Measurements from ENCODE around the gene ATP5F1B. TPM values are rescaled to one million over a fixed set of nuclear protein-coding genes. Genes with fewer than 3 reads are reported as not detected.

The ATP5F1B gene
- 100 to 1,000 TPM; 414 to 487 (median 449) TPM for total RNA-seq
- 1,000 to 10,000 TPM in 2 of 3 donors, 100 to 1,000 TPM in 1; 899 to 1,730 (median 1,188) TPM for polyA plus RNA-seq

DNA sequence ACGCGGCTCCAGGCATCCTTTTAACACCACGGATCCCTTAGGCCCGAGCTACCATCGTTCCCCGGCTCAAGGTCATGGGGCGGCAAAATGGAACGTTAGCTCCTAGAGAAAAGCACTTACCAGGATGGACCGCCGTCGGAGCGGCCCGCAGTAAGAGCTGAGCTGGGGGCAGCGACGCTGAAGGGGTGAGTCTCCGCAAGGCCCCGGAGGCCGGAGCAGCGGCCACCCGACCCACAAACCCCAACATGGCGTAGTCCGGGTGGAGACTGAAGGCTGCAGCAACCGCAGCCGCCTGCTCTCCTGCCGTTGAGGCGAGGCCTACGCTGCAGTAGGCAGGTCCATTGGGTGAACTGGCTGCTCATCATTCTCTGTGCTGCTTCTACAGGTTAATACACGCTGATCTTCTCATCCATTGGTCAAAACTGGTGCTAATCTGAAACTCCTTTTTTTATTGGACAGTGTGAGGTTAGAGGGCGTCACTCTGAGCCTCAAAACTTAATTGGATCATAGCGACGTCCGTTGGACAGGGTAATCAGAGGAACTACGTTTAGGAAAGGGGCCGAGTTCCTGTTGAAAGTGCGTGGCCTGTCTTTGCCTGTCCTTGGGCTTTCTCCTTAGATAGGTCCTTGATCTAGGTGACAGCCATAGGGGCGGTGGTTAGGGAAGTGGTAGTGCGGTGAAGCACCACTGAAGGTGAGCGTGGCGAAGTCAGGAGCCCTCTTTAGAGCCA is at the start of gene ATP5F1B:
ATP5F1B (minus strand) TSS at position 268 of the 730 bp plus-strand sequence; CDS start at position 247, 21 bp downstream.
- H3K9me3 ChIP-seq: no peaks in the 10 kb centered on the region
- no peaks in the 10 kb centered on the region for H3K27me3 ChIP-seq
- H3K4me1 ChIP-seq: peaks cover 0 to 41% (median 33%) of the 10 kb centered on the region in 4 donors
- H3K4me3 ChIP-seq: peak within 1 kb of the TSS; percentile 57 to 96 (median 94)
- intact Hi-C loops (cut with DNase I): loop anchor here (1.0 to 10.0 kb wide), 4 partner anchors 9 to 359 kb away; partner anchors contain the start of genes NACA and ZBTB39
- WGBS, 2 donors: 0 to 3% methylated on average over 39 of the region's 39 CpGs
- TF ChIP-seq EP300 (IDR thresholded peaks at IDR 0.05): no peak
- peak; percentile 98 to 100 (median 100) for TF ChIP-seq POLR2AphosphoS5 (IDR thresholded peaks at IDR 0.05)
- peak; percentile 99 for TF ChIP-seq POLR2A (IDR thresholded peaks at IDR 0.05)
- H3K27ac ChIP-seq: peak within 1 kb of the TSS; percentile 88 to 99 (median 96)
- H3K36me3 ChIP-seq: peaks cover 23 to 38% (median 34%) of the 10 kb centered on the region in 4 donors
- peak; percentile 99 for DNase-seq

- WGBS, 2 donors: 89 to 93% methylated on average over 5 of the region's 5 CpGs
- peaks cover 0 to 4% (median 3%) of the 10 kb centered on the region in 4 donors for H3K4me1 ChIP-seq
- no peaks in the 10 kb centered on the region for H3K27me3 ChIP-seq
- TF ChIP-seq POLR2AphosphoS5 (IDR thresholded peaks at IDR 0.05) (no peak), EP300 (IDR thresholded peaks at IDR 0.05) (no peak), POLR2A (IDR thresholded peaks at IDR 0.05) (no peak)
- TF ChIP-seq, protein P1, sequence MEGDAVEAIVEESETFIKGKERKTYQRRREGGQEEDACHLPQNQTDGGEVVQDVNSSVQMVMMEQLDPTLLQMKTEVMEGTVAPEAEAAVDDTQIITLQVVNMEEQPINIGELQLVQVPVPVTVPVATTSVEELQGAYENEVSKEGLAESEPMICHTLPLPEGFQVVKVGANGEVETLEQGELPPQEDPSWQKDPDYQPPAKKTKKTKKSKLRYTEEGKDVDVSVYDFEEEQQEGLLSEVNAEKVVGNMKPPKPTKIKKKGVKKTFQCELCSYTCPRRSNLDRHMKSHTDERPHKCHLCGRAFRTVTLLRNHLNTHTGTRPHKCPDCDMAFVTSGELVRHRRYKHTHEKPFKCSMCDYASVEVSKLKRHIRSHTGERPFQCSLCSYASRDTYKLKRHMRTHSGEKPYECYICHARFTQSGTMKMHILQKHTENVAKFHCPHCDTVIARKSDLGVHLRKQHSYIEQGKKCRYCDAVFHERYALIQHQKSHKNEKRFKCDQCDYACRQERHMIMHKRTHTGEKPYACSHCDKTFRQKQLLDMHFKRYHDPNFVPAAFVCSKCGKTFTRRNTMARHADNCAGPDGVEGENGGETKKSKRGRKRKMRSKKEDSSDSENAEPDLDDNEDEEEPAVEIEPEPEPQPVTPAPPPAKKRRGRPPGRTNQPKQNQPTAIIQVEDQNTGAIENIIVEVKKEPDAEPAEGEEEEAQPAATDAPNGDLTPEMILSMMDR (IDR thresholded peaks at IDR 0.05): no peak
- no peak overlapping the region for H3K4me3 ChIP-seq
- no peak for DNase-seq
- intact Hi-C loops (cut with DNase I): no loop called here
- no peak overlapping the region for H3K27ac ChIP-seq
- no peaks in the 10 kb centered on the region for H3K9me3 ChIP-seq
- H3K36me3 ChIP-seq: no peaks in the 10 kb centered on the region
Observed at GRCh38 chr12:56694161-56694560, 48.4 kb upstream of the ATP5F1B start.

DNA sequence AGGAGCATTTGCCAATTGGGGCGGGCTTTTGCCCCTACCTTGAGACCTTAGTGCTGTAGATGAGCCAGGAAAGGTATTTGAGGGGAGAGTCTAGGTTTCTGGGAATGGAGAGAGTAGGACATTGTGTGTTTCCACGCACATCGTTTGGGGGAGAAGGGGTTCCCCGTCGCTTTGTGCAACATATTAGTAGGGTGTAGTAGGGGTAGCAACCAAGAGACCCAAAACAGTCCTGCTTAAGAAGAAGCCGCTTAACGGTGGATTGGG is 43.0 kb upstream of the ATP5F1B start:
- 3 to 5% methylated on average over 7 of the region's 7 CpGs for WGBS, 2 donors
- Histone ChIP-seq H3K9me3 (no peaks in the 10 kb centered on the region), H3K27me3 (no peaks in the 10 kb centered on the region), H3K4me1 (peaks cover 0 to 37% (median 33%) of the 10 kb centered on the region in 4 donors), H3K27ac (peak overlapping the region; percentile 97 to 100 (median 98)), H3K4me3 (peak overlapping the region; percentile 47 to 97 (median 74)), H3K36me3 (no peaks in the 10 kb centered on the region)
- no peak for DNase-seq
- TF ChIP-seq POLR2AphosphoS5 (IDR thresholded peaks at IDR 0.05) (no peak), EP300 (IDR thresholded peaks at IDR 0.05) (no peak), POLR2A (IDR thresholded peaks at IDR 0.05) (no peak)
- TF ChIP-seq, protein P1 (IDR thresholded peaks at IDR 0.05): no peak
- intact Hi-C loops (cut with DNase I): loop anchor here (1.0 kb wide), 1 partner anchor 37 kb away; the partner anchor contains the start of gene NACA

- peak; percentile 99 for DNase-seq
- Histone ChIP-seq H3K4me1 (peaks cover 0 to 41% (median 33%) of the 10 kb centered on the region in 4 donors), H3K9me3 (no peaks in the 10 kb centered on the region), H3K27ac (peak within 1 kb of the TSS; percentile 97 to 100 (median 98)), H3K4me3 (peak within 1 kb of the TSS; percentile 63 to 97 (median 85)), H3K36me3 (no peaks in the 10 kb centered on the region), H3K27me3 (no peaks in the 10 kb centered on the region)
- WGBS, 2 donors: 0 to 1% methylated on average over 64 of the region's 64 CpGs
- TF ChIP-seq POLR2A (IDR thresholded peaks at IDR 0.05) (peak; percentile 91 to 95), POLR2AphosphoS5 (IDR thresholded peaks at IDR 0.05) (peak; percentile 98 to 99 (median 98)), EP300 (IDR thresholded peaks at IDR 0.05) (peak in 1 of 4 donors; percentile 93)
- TF ChIP-seq, protein P1 (IDR thresholded peaks at IDR 0.05): no peak
- intact Hi-C loops (cut with DNase I): loop anchor here (1.0 kb wide), 1 partner anchor 37 kb away; the partner anchor contains the start of gene NACA
Observed at GRCh38 chr12:56688129-56688845, 42.5 kb upstream of the ATP5F1B start, which contains the start of gene PTGES3. TSS of gene PTGES3 (minus strand) at chr12:56688284. CDS start at chr12:56687999, 285 bp downstream.
